ENCODE data around the gene PTDSS2. TPM values are rescaled to one million over a fixed set of nuclear protein-coding genes. Genes with fewer than 3 reads are reported as not detected.
A peak's percentile ranks its signal among the peaks of the same experiment; 100 is the strongest.

PTDSS2 gene
- total and polyA plus RNA-seq, 10 of the 15 experiments (the other 5 are each of a cell fraction or from before 2014, with no cell fraction given): 0.39 to 21.1 (median 10.8) TPM

DNA sequence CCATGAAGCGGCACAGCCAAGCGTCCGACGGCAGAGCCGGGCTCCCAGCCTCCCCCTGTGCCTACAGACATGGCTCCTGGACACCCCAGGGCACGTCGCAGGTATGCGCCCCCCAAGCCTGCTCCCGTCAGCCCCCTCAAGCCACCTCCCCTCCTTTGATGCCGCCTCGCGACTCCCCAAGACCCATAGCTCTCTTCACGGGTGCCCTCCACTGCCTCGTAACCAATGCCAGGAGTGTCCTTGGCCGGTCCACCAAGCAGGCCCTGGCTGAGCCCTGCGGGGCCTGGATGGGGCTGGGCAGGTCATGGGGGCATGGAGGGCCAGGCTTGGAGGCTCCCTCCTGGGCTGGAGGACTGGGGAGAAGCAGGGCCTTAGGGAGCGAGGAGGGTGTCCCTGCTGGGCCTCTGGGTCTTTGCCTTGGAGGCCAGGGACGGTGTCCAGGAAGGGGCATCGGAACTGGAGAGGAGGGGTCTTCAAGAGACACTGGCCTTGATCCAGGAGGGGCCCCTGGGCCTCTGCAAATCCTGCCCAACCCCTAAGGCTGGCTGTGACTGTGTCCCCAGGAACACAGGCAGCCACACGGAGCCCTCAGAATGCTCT, 17.5 kb upstream of the PTDSS2 start:
- ChIA-PET SMC1A (ENCODE audit: uncharacterized antibody, unreplicated experiment) (no interaction called here), CTCF (no interaction called here), RAD21 (ENCODE audit: unreplicated experiment) (no interaction called here), POLR2A (no interaction called here)
- in situ Hi-C loops (cut with MboI) (no loop called here), intact Hi-C loops (cut with micrococcal nuclease; ENCODE audit: unreplicated experiment) (no loop called here)
- Histone ChIP-seq H3K9ac (ENCODE audit: control insufficient read depth, insufficient read depth, low read length) (no peak overlapping the region), H3K4me3 (no peak overlapping the region), H3K36me3 (ENCODE audit: control insufficient read depth in 2 of 2, insufficient read depth in 2 of 2, low read length in 1 of 2) (no peaks in the 10 kb centered on the region; a peak in 1 of 4 replicates), H3K27me3 (replicated peaks in 1 of 2; ENCODE audit: control insufficient read depth in 2 of 2, insufficient read depth in 2 of 2, low read length in 1 of 2) (no peaks in the 10 kb centered on the region), H3K4me1 (ENCODE audit: control insufficient read depth, insufficient read depth, low read length) (no peaks in the 10 kb centered on the region), H3K79me2 (ENCODE audit: control insufficient read depth, insufficient read depth, low read length) (no peaks in the 10 kb centered on the region), H3K27ac (ENCODE audit: control insufficient read depth, insufficient read depth) (no peak overlapping the region), H2AFZ (ENCODE audit: control insufficient read depth, low read depth, low read length) (no peak overlapping the region), H4K20me1 (ENCODE audit: control insufficient read depth, insufficient read depth) (no peaks in the 10 kb centered on the region), H3K4me2 (ENCODE audit: control insufficient read depth, insufficient read depth) (no peak overlapping the region), H3K9me3 (replicated peaks; ENCODE audit: control insufficient read depth, insufficient read depth, low read length) (no peaks in the 10 kb centered on the region)
- no peak for TF ChIP-seq ETV6 (conservative IDR thresholded peaks at IDR 0.05 in 1 of 2, IDR thresholded peaks at IDR 0.05 in 1 of 2; ENCODE audit: borderline replicate concordance in 1 of 2, low read depth in 1 of 2)
- ATAC-seq: no peak
- no peak for FAIRE-seq
- WGBS (ENCODE audit: insufficient coverage, insufficient replicate concordance, low lambda C conversion rate, missing lambda C conversion rate): 85% methylated on average over 20 of the region's 20 CpGs
- DNase-seq (ENCODE audit: low read depth, low spot score): no peak
- BruUV-seq (replicated peaks): no TSS peak

DNA sequence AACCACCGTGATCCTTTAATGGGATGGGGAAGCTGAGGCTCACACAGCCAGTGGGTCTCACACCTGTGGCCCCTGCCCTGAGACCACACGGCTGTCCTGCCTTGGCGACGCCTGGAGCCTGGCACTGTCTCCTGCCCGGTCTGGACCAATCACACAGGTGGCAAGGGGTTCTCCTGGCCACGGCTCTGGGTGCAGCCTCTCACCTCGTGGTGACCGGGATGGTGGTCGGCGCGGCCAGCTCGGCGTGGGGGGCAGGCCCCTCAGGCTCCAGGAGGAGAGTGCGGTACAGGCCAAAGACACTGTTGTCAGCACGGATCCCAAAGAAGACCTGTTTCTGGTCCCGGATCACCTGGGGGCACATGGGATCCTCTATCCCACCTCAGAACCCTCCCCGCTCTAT, 17.0 kb upstream of the PTDSS2 start:
- ATAC-seq: no peak
- DNase-seq (ENCODE audit: low read depth, low spot score): no peak
- ChIA-PET RAD21 (ENCODE audit: unreplicated experiment) (no interaction called here), CTCF (no interaction called here), SMC1A (ENCODE audit: uncharacterized antibody, unreplicated experiment) (no interaction called here), POLR2A (no interaction called here)
- FAIRE-seq: no peak
- intact Hi-C loops (cut with micrococcal nuclease; ENCODE audit: unreplicated experiment): no loop called here
- Histone ChIP-seq H3K79me2 (ENCODE audit: control insufficient read depth, insufficient read depth, low read length) (no peaks in the 10 kb centered on the region), H3K4me1 (ENCODE audit: control insufficient read depth, insufficient read depth, low read length) (no peaks in the 10 kb centered on the region), H2AFZ (ENCODE audit: control insufficient read depth, low read depth, low read length) (no peak overlapping the region), H3K9me3 (replicated peaks; ENCODE audit: control insufficient read depth, insufficient read depth, low read length) (no peaks in the 10 kb centered on the region), H3K36me3 (ENCODE audit: control insufficient read depth in 2 of 2, insufficient read depth in 2 of 2, low read length in 1 of 2) (no peaks in the 10 kb centered on the region; a peak in 1 of 4 replicates), H4K20me1 (ENCODE audit: control insufficient read depth, insufficient read depth) (no peaks in the 10 kb centered on the region), H3K4me2 (ENCODE audit: control insufficient read depth, insufficient read depth) (no peak overlapping the region), H3K27ac (ENCODE audit: control insufficient read depth, insufficient read depth) (no peak overlapping the region), H3K27me3 (replicated peaks in 1 of 2; ENCODE audit: control insufficient read depth in 2 of 2, insufficient read depth in 2 of 2, low read length in 1 of 2) (no peaks in the 10 kb centered on the region), H3K4me3 (no peak overlapping the region), H3K9ac (ENCODE audit: control insufficient read depth, insufficient read depth, low read length) (no peak overlapping the region)
- in situ Hi-C loops (cut with MboI): no loop called here
- TF ChIP-seq ESRRA (IDR thresholded peaks at IDR 0.05; ENCODE audit: low read length) (no peak), CREM (IDR thresholded peaks at IDR 0.05; ENCODE audit: low read depth) (no peak), POLR2AphosphoS2 (IDR thresholded peaks at IDR 0.05; ENCODE audit: low read depth, low read length) (no peak), FOS (IDR thresholded peaks at IDR 0.05; ENCODE audit: borderline replicate concordance, extremely low read depth, insufficient read length) (no peak), EGR1 (IDR thresholded peaks at IDR 0.05; ENCODE audit: borderline replicate concordance in 1 of 2, low read depth in 2 of 2, low read length in 2 of 2) (no peak)
- 76% methylated on average over 16 of the region's 17 CpGs for WGBS (ENCODE audit: insufficient coverage, insufficient replicate concordance, low lambda C conversion rate, missing lambda C conversion rate)
- BruUV-seq (replicated peaks): TSS peak; percentile 67

Measured in GM12878 (cell line).